Superior temporal gyrus (tissue), 1 donor: ENCODE results near the gene GTF2A1L.
"Not testable (repeated sequence)": the region's sequence is repeated elsewhere in the genome, so short reads cannot be mapped to it uniquely, and the experiment has no call there.

ENCODE experiments used
- DNase-seq: peaks from one replicate; pipeline ENCODE4 v3.0.0-alpha.2; 2016; ENCODE audit errors: extremely low spot score

The GTF2A1L gene

DNA sequence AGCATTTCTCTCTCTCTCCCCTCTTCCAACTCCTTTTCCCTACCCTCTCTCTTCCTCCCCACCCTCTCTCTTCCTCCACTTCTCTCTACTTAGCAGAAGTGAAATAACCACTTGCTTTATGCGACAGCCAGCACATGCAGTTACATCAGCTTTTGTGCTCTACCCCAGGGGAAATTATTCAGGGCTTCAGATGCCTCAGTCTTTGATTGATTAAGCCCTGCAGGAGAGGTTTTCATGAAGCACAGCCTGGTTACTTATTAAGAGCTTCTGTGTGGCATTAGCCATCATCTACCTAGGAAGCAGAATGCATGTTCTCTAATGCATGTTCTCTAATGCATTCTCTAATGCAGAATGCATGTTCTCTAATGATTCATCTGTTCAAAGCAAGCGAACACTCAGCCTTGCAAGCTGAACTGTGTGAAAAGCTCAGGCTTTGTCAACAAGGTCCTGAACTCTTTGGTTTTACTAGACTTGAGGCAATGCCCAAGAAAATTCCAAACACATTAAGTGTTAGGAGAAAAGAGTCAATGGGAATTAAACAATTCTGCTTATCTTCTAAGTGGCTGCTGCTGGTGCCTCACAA lies 81.8 kb downstream of the GTF2A1L start:
- no peak for DNase-seq

DNA sequence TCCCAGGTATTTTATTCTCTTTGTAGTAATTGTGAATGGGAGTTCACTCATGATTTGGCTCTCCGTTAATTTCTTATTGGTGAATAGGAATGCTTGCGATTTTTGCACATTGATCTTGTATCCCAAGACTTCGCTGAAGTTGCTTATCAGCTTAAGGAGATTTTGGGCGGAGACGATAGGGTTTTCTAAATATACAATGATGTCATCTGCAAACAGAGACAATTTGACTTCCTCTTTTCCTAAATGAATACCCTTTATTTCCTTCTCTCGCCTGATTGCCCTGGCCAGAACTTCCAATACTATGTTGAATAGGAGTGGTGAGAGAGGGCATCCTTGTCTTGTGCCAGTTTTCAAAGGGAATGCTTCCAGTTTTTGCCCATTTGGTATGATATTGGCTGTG lies 86.0 kb downstream of the GTF2A1L start:
- DNase-seq, result not testable (repeated sequence)

DNA sequence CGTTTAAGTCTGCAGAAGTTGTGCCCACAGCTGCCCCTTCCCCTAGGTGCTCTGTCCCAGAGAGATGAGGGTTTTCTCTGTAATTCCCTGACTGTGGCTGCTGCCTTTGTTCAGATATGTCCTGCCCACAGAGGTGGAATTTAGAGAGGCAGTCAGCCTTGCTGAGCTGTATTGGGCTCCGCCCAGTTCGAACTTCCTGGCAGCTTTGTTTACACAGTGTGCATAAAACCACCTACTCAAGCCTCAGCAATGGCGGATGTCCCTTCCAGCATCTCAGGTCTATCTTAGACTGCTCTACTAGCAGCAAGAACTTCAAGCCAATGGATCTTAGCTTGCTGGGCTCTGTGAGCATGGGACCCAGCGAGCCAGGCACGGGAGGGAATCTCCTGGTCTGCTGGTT lies 89.8 kb downstream of the GTF2A1L start:
- DNase-seq, result no peak

DNA sequence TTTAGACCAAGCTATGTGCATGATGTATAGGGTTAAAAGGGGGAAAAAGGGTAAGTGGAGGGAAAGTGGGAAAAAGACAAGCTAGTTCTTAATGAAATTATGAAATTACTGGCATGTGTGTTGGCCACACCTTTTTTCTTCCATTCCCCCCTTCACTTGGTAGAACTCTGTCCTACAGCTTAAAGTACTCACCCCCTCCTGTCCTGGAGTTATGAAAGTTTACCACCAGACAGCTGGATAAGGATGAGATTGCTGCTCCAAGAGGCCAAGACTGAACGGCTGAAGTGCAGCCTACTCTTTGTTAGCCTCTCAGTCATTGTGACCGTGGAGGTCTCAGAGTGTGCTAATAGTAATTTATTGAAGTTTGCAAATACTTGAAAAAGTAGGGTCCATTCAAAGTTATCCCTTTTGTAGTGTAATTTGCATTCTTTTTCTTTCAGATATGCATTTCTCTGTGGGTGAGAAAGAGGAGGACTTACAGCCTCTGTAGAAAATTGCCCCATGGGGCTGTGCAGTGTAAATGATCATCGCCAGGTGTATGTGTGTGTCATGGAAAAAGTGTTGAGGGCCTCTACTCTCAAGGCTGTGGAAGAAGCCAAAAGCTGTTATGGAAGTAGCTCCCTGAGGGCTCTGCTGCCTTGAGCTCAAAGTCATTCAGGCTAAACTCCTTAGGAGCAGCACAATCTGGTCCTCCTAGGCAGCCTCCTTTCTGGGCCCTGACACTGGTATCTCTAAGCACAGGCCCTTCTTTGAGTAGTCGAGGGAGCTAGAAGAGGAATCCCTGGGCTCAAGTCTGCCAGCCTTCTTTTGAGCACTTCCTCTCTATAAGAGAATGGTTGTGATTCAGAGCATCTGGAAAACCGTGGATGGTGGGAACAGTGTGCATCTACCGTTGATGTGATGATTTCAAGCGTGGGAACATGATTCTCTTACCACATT lies 91.7 kb downstream of the GTF2A1L start:
- DNase-seq, result no peak

DNA sequence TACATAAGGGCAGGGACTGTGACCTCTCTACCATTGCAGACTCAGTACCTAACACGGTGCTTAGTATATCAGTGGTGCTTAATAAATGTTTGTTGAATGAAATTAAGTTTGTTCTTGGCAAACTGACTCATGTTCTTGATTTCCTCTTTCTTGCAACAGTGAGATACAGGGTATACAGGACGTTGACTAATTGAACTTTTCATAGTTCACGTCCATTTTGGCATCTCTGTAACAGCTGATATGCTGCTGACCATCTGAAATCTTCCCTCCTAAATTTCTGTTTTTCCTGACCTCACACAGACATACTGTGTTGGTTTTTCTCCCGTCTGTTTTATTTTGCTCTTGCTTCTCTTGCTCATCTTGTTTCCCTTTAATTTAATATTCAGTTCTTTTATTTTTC lies 93.7 kb downstream of the GTF2A1L start:
- no peak for DNase-seq

DNA sequence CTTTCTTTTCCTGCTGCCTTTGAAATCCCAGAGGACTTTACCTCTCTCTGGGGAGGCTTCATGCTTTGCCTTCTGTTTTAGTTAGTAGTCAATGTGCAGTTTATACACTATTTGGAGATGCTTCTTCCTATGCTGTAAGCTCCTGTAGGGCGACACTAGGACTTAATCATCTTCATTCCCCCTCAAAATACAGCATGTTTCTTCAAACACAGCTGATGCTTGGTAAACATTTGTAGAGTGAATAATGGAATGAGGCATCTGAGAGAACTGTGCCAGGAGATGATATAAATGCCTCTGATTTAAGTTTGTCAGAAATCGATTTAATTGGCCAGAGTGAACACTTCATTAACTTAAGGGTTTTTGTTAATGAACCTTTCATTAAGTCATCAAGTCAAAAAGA lies 94.5 kb downstream of the GTF2A1L start:
- DNase-seq, result no peak

DNA sequence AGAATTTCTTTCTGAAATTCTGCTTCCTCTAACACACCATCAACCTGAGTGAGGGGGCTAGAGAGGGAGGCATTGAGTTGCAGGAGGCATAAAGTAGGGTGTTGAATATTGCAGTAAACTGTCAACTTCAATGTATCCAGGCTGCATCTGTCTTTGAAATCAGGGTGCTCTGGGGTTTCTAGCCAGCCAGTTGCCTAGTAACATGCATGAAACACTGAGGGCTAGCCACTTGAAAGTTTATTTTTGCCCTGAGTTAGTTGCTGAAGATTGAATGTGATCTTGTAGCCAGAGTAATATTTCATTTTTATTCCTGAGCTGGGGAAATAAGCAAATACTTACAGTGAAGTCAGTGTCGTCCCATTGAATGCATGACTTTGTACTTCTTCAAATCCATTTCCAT lies 96.0 kb downstream of the GTF2A1L start:
- no peak for DNase-seq

DNA sequence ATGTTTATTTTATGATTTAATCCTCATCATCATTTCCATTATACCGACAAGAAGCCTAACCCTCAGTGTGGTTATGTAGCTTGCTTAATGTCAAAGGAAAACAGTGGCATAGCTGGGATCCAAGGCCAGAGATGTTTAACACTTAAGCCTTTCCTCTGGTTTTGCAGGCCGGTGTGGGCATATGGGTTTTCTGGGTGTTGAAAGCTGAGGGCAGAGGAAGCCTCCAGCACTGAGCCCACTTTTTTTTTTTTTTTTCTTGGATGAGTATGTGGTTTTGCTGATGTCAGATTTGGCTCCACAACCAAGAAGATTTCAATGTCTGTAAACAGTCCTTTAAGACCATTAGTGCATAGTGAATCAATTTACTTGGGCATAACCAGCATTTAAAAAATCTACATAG lies 96.6 kb downstream of the GTF2A1L start:
- DNase-seq, result no peak

DNA sequence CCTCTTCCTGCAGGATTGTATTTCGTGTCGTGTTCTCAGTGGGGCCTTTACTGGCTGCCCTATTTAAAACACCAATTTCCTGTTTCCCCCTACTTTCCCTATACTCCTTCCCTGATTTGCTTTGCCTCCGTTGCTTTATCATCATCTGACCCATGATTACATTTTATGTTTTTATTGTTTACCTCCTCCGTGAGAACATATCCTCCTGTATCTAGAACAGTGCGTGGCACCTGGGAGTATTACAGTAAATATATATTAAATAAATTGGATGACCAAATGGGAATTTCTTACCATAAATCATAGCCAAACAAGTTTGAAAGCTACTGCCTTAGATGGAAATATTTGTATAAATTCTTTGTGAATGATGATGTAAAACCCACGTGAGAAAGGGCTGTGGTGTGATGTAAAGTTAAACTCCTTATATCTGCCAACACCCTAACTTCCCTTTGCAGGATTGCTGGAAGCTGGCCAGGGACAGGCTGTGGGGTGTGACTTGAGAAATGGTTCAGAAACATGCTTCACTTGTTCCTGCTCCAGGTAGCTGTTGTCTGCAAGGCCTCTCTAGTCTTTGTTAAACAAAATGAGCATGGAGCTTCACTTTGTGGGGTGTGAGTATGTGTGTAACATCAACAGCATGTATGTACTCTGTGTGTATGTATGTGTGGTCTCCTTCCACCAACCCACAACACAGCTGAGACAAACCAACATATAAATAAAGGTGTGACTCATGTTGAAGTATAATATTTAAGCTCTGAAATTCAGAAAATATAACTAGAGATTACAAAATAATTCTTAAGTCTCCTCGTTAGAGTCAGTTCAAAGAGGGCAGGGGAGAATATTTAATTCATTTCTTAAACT lies 97.6 kb downstream of the GTF2A1L start:
- no peak for DNase-seq

DNA sequence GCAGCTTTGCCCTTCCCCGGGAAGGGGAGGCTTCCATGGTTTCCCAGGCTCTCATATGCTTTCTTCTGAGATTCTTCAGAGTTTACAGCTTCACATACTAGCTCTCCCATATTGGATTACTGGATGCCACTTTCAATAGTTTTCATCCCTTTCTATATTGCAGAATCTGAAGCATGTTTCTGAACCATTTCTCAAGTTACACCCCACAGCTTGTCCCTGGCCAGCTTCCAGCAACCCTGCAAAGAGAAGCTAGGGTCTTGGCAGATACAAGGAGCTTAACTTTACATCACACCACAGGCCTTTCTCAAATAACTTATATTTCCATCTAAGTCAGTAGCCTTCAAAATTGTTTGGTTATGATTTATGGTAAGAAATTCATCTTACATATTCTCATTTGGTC lies 98.3 kb downstream of the GTF2A1L start:
- no peak for DNase-seq

DNA sequence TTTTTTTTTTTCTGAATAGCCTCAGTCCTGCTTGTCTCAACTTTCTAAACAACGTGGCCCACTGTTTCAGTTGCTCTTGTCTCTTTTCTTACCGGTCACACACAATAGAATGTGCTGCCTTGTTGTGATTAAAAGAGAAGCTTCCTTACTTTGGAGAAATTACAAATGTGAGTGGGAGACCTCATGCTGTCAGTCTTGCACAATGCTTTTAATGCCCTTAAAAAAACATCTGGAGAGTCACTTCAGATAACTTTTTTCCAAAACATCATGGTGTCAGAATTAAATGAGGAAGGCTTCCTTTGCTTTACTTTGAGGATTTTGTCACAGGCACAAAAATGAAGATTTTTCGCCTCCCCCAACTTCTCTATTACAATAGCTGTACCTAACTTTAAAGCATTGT lies 100.2 kb downstream of the GTF2A1L start:
- DNase-seq, result no peak

DNA sequence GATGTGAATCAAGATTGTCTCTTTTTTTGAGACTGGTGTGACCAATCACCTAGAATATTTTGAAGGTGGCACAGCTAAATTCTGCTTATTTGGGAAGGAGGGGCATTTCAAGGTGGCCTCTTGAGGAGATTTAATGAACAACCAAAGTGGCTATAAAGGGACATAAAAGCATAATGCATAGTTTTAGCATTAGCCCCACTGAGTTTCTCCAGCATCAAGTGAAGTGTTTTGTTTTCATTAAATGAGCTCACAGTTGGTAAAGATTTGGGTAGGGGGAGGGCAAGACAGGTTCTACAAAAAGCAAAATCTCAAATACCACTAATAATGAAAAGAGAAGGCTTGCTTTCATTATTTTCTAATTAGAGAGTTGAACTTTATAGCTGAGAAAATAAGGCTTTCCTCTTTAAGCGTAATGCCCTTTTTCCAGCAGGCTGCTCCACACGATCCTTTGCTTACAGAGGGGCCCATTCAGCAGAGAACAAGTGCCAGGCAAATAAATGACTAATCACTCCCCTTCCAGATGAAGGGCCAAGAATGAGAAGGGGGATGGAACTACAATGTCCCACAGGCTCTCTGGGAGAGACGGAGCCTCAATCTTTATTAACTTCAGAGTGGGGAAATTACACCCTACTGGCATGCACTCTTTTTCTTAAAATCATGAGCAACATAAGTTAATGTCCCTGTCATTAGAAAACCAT lies 102.0 kb downstream of the GTF2A1L start:
- peak; percentile 53 for DNase-seq

DNA sequence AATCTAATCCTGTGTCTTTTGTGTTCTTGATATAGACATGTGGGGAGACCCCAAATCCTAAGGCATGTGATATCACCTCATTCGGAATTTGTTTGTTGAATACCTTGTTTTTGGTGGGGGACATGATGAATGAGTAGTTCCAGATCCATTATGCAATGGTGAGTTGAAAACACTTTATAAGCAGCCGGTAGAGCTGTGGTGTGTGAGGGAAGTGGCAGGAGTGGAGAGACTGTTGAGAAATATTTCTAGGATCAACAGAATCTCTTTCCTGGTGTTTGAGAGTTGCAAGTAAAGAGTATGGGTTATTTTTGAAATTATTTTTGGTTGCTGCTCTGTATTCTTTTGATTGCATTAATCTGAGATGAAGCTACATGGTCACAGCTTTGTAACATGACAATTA lies 103.5 kb downstream of the GTF2A1L start:
- no peak for DNase-seq

DNA sequence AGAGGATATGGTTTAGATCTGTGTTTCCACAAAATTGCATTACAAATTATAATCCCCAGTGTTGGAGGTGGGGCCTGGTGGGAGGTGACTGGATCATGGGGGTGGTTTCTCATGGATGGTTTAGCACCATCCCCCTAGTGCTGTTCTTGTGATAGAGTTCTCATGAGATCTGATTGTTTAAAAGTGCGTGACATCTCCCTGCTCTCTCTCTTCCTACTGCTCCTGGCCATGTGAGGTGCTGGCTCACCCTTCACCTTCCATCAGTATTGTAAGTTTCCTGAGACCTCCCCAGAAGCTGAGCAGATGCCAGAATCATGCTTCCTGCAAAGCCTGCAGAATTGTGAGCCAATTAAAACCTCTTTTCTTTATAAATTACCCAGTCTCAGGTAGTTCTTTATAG lies 104.7 kb downstream of the GTF2A1L start:
- DNase-seq, result no peak

DNA sequence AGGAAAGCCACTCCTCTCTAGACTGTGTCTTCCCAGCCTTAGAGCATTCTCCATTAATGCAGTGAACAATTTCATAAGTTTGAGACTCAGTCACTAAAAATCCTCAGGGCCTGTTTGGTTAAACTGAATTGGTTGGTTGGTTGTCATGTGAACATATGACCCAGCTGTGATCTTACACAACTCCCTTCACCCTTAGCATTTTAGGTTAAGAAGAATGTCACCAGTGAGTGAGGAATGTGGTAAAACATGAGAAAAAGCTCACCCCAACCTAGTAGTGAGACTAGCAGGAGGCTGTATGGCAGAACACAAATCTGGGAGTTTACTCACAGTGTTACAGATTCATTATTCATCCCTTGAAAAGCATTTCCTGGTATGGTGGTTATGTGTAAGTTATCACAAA lies 105.5 kb downstream of the GTF2A1L start:
- no peak for DNase-seq

DNA sequence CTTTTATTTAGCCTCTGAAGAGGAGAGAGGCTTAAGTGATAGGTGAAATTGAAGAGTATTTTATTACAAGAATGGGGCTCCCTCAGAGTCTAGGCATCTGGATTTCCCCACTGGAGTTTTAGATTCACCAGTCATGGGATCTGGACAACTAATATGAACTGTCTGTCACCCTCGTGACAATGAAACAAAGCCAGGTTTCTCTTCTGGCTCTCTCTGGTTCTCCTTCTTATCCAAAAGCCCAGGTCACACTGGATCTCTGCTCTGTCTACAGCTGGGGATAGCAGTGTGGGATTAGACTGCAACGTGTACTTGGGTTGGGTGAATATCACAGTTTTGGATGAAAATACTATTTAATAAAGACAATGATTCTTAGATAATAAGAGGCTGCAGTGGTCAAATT lies 106.6 kb downstream of the GTF2A1L start:
- DNase-seq, result no peak

DNA sequence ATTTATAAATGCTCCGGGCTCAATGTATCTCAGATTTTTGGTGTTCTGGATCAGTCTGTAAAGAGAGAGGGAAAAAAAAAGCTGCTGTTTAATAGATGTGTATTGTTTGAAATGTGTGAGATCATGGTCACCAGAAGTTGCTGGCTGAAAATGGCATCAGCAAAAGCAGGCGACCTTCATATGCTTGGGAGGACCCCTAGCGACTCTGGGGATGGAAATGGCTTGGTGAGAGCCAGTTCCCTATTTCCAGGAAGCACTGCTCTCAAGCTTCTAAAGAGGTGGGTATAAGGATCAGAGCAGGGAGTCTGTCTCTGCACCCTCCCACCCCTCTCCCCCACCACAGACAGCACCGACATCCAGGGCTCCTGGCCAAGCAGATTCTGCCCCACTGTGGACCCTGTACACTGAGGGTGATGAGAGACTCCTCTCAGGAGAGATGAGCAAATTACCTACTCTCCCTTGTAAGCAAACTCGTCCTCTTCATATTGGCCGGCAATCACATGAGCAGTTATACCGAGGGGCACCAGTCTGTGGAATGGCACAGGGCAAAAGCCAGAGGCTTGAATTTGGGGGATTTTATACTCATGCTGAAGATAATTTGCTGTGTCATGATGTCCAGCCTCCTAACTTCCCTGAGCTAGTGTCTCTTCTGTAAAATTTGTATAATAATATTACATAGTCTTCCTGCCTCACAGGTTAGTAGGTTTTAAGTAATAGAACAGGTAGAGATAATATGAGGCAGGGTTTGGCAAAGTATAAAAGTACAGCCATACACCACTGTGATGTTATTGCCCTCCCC lies 108.2 kb downstream of the GTF2A1L start:
- peak; percentile 72 for DNase-seq

DNA sequence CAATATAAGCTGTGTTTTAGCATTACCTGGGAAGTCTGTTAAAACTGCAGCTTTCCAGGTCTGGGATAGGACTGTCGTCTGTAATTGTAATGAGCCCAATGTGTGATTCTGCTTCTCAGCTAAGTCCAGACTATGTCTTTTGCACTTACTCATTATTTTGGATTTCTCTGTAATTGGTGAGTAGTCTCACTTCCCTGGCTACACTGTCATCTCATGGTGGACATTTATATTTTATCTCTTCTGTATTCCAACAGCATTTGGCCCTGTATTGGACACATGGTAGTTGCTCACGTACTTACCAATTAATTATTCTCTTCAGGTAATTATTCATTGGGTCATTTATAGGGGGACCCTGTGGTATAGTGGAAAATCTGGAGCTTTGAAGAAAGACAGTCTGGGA lies 109.9 kb downstream of the GTF2A1L start:
- DNase-seq, result no peak

DNA sequence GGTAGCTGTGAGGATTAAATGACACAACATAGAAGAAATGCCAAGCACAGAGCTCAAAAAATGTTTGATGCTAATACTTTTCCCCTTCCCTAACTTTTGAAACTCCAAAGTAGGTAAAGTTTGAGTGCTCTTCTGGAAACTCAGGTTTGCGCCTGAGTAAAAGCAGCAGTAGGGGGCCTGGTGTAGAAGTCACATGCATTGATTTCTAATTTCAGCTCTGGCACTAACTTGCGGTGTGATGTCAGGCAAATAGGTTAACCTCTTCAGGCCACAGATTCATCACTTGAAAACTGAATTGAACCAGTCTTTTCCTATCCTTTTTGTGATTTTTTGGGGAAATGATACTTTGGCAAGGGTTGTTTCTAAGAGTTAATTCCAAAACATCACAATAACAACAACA lies 110.6 kb downstream of the GTF2A1L start:
- no peak for DNase-seq

DNA sequence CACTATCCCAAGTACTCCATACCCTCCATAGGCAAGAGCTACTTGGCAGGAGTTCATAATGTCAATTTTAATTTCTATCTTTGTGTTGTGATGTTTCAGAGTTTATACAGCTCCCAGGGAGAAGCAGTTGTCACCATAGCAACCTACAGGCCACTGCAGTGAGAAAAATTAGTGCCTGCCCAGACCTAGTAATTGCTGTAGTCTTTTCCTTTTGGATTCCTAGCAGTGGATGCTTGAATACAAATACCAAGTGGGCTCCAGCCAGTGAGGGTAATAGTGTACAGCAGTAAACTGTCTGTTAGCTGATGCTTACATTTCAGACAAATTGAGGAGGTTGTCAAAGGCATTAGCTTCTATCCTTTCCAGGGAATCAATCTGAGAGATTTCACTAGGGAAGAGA lies 111.2 kb downstream of the GTF2A1L start:
- DNase-seq, result no peak
